AG04450 (cell line): Measurements from ENCODE around the gene RBP3. TPM values are rescaled to one million over a fixed set of nuclear protein-coding genes. Genes with fewer than 3 reads are reported as not detected.
A peak's percentile ranks its signal among the peaks of the same experiment; 100 is the strongest.
"Not testable (repeated sequence)": the region's sequence is repeated elsewhere in the genome, so short reads cannot be mapped to it uniquely, and the experiment has no call there.

Source experiments
- CTCF ChIA-PET: fragments of 300-600, 350-600 bp; formaldehyde crosslinking; extraction: SDS; loops from one replicate; lab custom pipeline; 2022; ENCODE audit warnings: antibody characterized with exemption, inconsistent platforms; lab: Charles Lee
- POLR2A ChIA-PET: fragments of 350-600 bp; formaldehyde crosslinking; extraction: SDS; loops from one replicate; lab custom pipeline; 2021; ENCODE audit warnings: antibody characterized with exemption, inconsistent platforms; lab: Yijun Ruan, JAX
- DNase-seq: peaks from one replicate; pipeline ENCODE4 v3.0.0-alpha.2; 2011; ENCODE audit warnings: low read depth, low spot score
- H3K27ac ChIP-seq: one replicate; pipeline ENCODE4 v1.5.1; 2012; ENCODE audit warnings: low read depth, low read length, control low read depth
- H3K27me3 ChIP-seq: one replicate; pipeline ENCODE4 v1.6.0; 2012; ENCODE audit warnings: low read length; ENCODE audit not compliant: control insufficient read depth, insufficient read depth
- H3K4me3 ChIP-seq: 2 replicates; pipeline ENCODE4 v1.5.1; 2011; ENCODE audit warnings: mild to moderate bottlenecking, low read depth, low read length, control low read depth
- H3K9me3 ChIP-seq: 2 replicates; pipeline ENCODE4 v1.5.1; 2012; ENCODE audit warnings: low read length; ENCODE audit not compliant: control insufficient read depth, insufficient read depth
- polyA plus RNA-seq: library from polyadenylated mRNA; depleted of rRNA; stranded (reverse); fragments of >200 nt; gene quantifications from 2 replicates; pipeline ENCODE4 v1.2.3, GENCODE V29; 2011
- TF ChIP-seq, protein P1 (sequence below): IDR thresholded peaks from 2 replicates; pipeline ENCODE4 v1.5.1; 2011; ENCODE audit warnings: low read depth, low read length, control low read depth, inconsistent platforms

RBP3 gene
- polyA plus RNA-seq, 1 experiment = not detected

DNA sequence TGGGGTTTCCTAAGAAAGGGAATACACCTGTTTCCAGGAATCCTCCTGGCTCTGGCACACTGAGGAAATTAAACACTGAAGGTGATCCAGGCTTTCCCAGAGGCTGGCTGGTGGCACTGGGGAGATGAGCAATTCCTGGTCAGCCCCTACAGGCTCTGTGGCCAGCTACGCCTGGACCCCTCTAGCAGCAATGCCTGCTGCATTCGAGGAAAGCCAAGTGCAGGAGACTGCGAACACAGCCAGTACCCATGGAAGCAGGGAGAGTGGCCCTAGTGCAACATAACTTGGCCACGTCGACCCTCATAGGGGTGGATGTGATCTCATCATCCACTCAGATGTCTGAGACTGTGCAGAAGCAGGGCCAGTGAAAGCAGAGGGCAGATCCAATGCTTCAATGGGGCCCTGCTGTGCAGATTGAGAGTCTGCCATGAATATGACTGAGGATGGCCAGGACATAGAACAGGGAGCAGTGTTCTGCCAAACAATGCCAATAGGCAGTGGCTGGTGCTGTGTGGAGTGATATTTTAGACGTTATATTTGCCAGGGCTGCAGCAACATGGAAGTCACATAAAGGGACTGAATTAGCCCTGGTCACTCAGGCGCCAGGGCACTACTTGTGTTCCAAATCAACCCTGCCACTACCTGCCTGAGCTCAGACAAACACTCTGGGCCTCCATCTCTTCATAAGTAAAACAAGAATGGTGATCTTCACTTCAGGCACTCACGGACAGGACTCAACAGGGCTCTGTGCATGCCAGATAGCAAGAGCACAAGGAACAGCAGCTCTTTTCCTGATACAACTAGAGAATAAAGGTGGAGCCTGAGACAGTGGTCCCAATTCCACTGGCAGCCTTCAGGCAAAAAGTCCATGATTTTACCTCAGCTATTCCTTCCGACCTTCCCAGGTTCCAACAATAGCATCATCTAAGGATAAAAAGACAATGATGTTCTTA, 33.5 kb downstream of the RBP3 start:
- Histone ChIP-seq H3K27ac (no peak overlapping the region), H3K9me3 (no peaks in the 10 kb centered on the region; the same call in 1 of the 2 replicates), H3K4me3 (no peak overlapping the region), H3K27me3 (peaks cover 49% of the 10 kb centered on the region)
- DNase-seq = no peak
- CTCF ChIA-PET = interaction anchor here (1.1 to 1.9 kb wide), 2 partner anchors 20 to 389 kb away, joined by 3 to 4 read pairs; no protein-coding TSS in a partner anchor
- TF ChIP-seq, protein P1, sequence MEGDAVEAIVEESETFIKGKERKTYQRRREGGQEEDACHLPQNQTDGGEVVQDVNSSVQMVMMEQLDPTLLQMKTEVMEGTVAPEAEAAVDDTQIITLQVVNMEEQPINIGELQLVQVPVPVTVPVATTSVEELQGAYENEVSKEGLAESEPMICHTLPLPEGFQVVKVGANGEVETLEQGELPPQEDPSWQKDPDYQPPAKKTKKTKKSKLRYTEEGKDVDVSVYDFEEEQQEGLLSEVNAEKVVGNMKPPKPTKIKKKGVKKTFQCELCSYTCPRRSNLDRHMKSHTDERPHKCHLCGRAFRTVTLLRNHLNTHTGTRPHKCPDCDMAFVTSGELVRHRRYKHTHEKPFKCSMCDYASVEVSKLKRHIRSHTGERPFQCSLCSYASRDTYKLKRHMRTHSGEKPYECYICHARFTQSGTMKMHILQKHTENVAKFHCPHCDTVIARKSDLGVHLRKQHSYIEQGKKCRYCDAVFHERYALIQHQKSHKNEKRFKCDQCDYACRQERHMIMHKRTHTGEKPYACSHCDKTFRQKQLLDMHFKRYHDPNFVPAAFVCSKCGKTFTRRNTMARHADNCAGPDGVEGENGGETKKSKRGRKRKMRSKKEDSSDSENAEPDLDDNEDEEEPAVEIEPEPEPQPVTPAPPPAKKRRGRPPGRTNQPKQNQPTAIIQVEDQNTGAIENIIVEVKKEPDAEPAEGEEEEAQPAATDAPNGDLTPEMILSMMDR = no peak
- POLR2A ChIA-PET = no interaction called here

DNA sequence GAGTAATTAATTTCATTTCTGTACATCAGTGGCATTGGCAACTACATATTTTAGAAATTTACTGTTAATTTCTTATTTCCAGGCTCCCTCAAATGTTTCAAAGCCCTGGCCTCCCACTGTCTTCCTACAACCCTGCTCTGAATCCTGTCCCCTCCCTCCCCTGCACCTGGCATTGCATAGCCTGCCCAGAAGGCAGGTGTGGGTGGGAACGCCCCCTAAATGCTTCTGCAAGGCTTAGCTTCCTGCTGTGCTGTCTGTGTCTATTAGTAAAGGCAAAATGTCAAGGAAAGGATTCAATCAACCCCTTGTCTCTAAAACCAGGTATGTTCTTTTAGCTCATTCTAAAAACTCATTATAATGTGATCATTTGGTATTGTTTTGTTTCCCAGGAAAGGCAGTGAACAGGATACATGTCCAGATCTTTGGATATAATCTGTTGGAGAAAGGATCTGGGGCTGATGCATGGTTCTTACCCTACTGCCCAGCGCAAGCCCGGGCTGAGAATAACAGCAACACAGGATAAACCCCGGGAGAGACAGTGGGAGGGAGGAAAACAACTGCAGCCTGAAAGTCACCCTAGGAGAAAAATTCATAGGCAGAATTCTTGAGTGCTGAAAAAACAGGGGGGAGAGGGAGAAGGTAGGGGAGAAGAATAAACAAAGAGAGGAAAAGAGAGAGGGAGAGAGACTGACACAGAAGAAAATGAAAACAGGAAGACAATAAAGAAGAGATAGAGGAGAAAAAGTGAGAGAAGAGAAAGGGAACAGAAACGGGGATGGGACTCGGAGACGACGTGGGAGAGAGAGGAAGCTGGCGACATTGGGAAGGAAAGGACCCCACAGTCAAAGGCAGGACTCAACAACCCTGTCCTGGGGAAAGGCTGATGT, 35.3 kb downstream of the RBP3 start:
- CTCF ChIA-PET = no interaction called here
- TF ChIP-seq, protein P1 = no peak
- no peaks in the 10 kb centered on the region; the same call in 1 of the 2 replicates for H3K9me3 ChIP-seq
- POLR2A ChIA-PET = no interaction called here
- peaks cover 34% of the 10 kb centered on the region for H3K27me3 ChIP-seq
- H3K4me3 ChIP-seq = peak overlapping the region; percentile 71
- DNase-seq = no peak
- H3K27ac ChIP-seq = no peak overlapping the region

DNA sequence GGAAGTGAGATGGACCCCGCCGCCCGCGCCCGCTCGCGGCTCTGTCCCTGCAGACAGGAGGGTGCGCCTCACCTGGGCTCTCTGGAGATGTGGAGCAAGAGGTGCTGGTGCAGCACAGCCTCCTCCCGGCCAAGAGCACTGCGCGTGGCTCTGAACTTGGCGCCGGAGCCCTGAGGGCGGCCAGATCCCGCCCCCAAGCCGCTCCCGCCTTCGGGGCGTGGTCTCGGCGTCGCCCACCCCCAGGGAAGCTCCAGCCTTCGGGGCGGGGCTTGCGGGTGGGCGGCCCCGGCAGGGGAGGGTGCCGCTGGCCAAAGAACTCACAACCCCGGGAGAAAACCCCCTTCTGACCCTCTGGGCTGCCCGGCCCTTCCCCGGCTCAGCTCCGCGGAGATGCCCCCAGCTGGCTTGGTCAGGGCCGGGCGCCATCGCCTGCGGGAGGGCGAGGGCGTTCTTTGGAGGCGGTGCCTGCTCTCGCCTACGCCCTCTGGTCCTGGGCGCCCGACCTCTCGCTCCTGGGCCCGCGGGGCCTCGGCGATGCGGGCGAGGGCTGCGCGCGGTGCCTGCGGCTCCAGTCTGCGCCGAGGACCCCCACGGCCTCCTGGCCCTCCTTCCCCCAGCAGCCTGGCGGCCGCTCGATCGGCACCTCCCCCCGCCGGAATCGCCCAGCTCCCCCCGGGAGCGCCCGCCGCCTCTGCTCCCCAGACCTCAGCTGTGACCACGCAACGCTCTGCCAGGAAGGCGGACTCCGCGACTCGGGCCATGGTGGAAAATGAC, 36.2 kb downstream of the RBP3 start, which contains the start of gene ZNF488:
Gene ZNF488, minus strand, starts transcription at position 146 of the 774 bp plus-strand sequence. CDS start 15,464 bp downstream, outside the sequence.
- CTCF ChIA-PET = no interaction called here
- Histone ChIP-seq H3K4me3 (peak within 1 kb of the TSS; percentile 71), H3K27me3 (peaks cover 34% of the 10 kb centered on the region), H3K9me3 (no peaks in the 10 kb centered on the region; the same call in 1 of the 2 replicates), H3K27ac (no peak within 1 kb of the TSS)
- POLR2A ChIA-PET = no interaction called here
- TF ChIP-seq, protein P1 = no peak
- DNase-seq = peak; percentile 32

- H3K9me3 ChIP-seq, H3K27ac ChIP-seq, DNase-seq, CTCF ChIA-PET, POLR2A ChIA-PET, H3K4me3 ChIP-seq: not testable (repeated sequence)
- H3K27me3 ChIP-seq = peaks cover 29% of the 10 kb centered on the region
Measured at GRCh38 chr10:47386104-47386503, 37.9 kb downstream of the RBP3 start.

GRCh38 chr10:47388879-47389278, 40.7 kb downstream of the RBP3 start:
- peaks cover 22% of the 10 kb centered on the region for H3K27me3 ChIP-seq
- H3K4me3 ChIP-seq = no peak overlapping the region
- TF ChIP-seq, protein P1 = no peak
- H3K27ac ChIP-seq = no peak overlapping the region
- ChIA-PET CTCF (no interaction called here), POLR2A (no interaction called here)
- DNase-seq = no peak
- H3K9me3 ChIP-seq = no peaks in the 10 kb centered on the region; the same call in 1 of the 2 replicates
